Liver (tissue), 9 donors: Measurements from ENCODE around the gene CAPN2. TPM values are rescaled to one million over a fixed set of nuclear protein-coding genes. Genes with fewer than 3 reads are reported as not detected.

ENCODE experiments used
- DNase-seq: peaks from one replicate; pipeline ENCODE4 v3.0.0-alpha.2; 2017; ENCODE audit warnings: low spot score
- H3K27ac ChIP-seq, 2 donors: one replicate each; pipeline ENCODE4 v1.7.0; 2013; ENCODE audit warnings: inconsistent platforms in 2 of 2, low read length in 2 of 2, control low read depth in 1 of 2, low read depth in 1 of 2, mild to moderate bottlenecking in 1 of 2
- H3K27me3 ChIP-seq, 4 donors: one replicate each; pipeline versions ENCODE4 v1.6.1 to v1.7.0; 2013; ENCODE audit warnings: low read length in 3 of 4, inconsistent platforms in 1 of 4, mild to moderate bottlenecking in 1 of 4, moderate library complexity in 1 of 4; ENCODE audit not compliant: control insufficient read depth in 4 of 4, insufficient read depth in 4 of 4
- H3K36me3 ChIP-seq, 4 donors: one replicate each; pipeline versions ENCODE4 v1.6.1 to v1.7.0; 2013; ENCODE audit warnings: low read length in 3 of 4, mild to moderate bottlenecking in 3 of 4, low read depth in 1 of 4, moderate library complexity in 1 of 4; ENCODE audit not compliant: control insufficient read depth in 4 of 4, insufficient read depth in 3 of 4
- H3K4me1 ChIP-seq, 4 donors: one replicate each; pipeline versions ENCODE4 v1.6.1 to v1.7.0; 2013; ENCODE audit warnings: low read length in 3 of 4, mild to moderate bottlenecking in 3 of 4, moderate library complexity in 1 of 4; ENCODE audit not compliant: control insufficient read depth in 4 of 4, insufficient read depth in 4 of 4
- H3K4me3 ChIP-seq, 3 donors: one replicate each; pipeline versions ENCODE4 v1.6.1 to v1.7.0; 2013; ENCODE audit warnings: low read length in 3 of 3, control low read depth in 1 of 3, low read depth in 1 of 3, mild to moderate bottlenecking in 1 of 3
- H3K9ac ChIP-seq, 2 donors: one replicate each; pipeline ENCODE4 v1.7.0; 2013; ENCODE audit warnings: low read length in 2 of 2, mild to moderate bottlenecking in 2 of 2, moderate library complexity in 2 of 2, control low read depth in 1 of 2, low read depth in 1 of 2
- H3K9me3 ChIP-seq, 4 donors: one replicate each; pipeline versions ENCODE4 v1.6.1 to v1.7.0; 2013; ENCODE audit warnings: low read length in 3 of 4; ENCODE audit not compliant: control insufficient read depth in 4 of 4
- EGR1 ChIP-seq, 2 donors: IDR thresholded peaks; 2 replicates each; pipeline ENCODE4 v1.6.1; 2016 to 2018; ENCODE audit warnings: antibody characterized with exemption in 2 of 2, low read depth in 2 of 2
- FOXA1 ChIP-seq: IDR thresholded peaks from 2 replicates; pipeline ENCODE4 v1.6.1; 2016; ENCODE audit warnings: antibody characterized with exemption
- FOXA2 ChIP-seq: IDR thresholded peaks from 2 replicates; pipeline ENCODE4 v1.6.1; 2016; ENCODE audit warnings: antibody characterized with exemption
- GABPA ChIP-seq, 2 donors: IDR thresholded peaks in 1 of 2; conservative IDR thresholded peaks in 1 of 2; 2 replicates each; pipeline ENCODE4 v1.6.1; 2016; ENCODE audit warnings: antibody characterized with exemption in 2 of 2, mild to moderate bottlenecking in 1 of 2, moderate library complexity in 1 of 2
- HNF4A ChIP-seq, 2 donors: conservative IDR thresholded peaks; 2 replicates each; pipeline ENCODE4 v1.6.1; 2016; ENCODE audit warnings: antibody characterized with exemption in 2 of 2, mild to moderate bottlenecking in 2 of 2
- HNF4G ChIP-seq: IDR thresholded peaks from 2 replicates; pipeline ENCODE4 v1.6.1; 2016; ENCODE audit warnings: antibody characterized with exemption
- NR2F2 ChIP-seq: IDR thresholded peaks from 2 replicates; pipeline ENCODE4 v1.6.1; 2016; ENCODE audit warnings: antibody characterized with exemption
- RAD21 ChIP-seq, 2 donors: IDR thresholded peaks; 2 replicates each; pipeline ENCODE4 v1.6.1; 2016; ENCODE audit warnings: antibody characterized with exemption in 2 of 2, mild to moderate bottlenecking in 2 of 2
- RXRA ChIP-seq, 2 donors: IDR thresholded peaks; 2 replicates each; pipeline ENCODE4 v1.6.1; 2017 to 2018; ENCODE audit warnings: antibody characterized with exemption in 2 of 2, mild to moderate bottlenecking in 1 of 2
- SP1 ChIP-seq: IDR thresholded peaks from 2 replicates; pipeline ENCODE4 v1.6.1; 2018; ENCODE audit warnings: antibody characterized with exemption, mild to moderate bottlenecking
- TAF1 ChIP-seq: conservative IDR thresholded peaks from 2 replicates; pipeline ENCODE4 v1.6.1; 2016; ENCODE audit warnings: antibody characterized with exemption, mild to moderate bottlenecking
- YY1 ChIP-seq: IDR thresholded peaks from 2 replicates; pipeline ENCODE4 v1.6.1; 2016; ENCODE audit warnings: antibody characterized with exemption, mild to moderate bottlenecking
- WGBS: extraction: QIAGEN DNeasy Blood & Tissue Kit; methylation state at CpG from one replicate; pipeline ENCODE4 v1.1.7; 2013; 5-methylcytosine and 5-hydroxymethylcytosine counted together
- polyA plus RNA-seq, 2 donors: library from polyadenylated mRNA; stranded (reverse) in 1 of 2; unstranded in 1 of 2; fragments of 200-250 nt in 1 of 2; fragments of >200 nt in 1 of 2; fragmentation: Nextera tagmentation in 1 of 2; extraction: Ambion mirVana in 1 of 2; gene quantifications; one replicate each; pipeline versions ENCODE4 v1.2.1 to v1.2.3, GENCODE V29; 2013 to 2015
- total RNA-seq, 2 donors: library from RNA; depleted of rRNA; stranded (reverse); fragments of >200 nt; gene quantifications; one replicate each; pipeline ENCODE4 v1.2.3, GENCODE V29; 2014
- TF ChIP-seq, protein P1 (sequence below): IDR thresholded peaks from 2 replicates; pipeline ENCODE4 v1.6.1; 2016; ENCODE audit warnings: antibody characterized with exemption
- TF ChIP-seq, protein P2 (sequence below): fragments of 150-350 bp; IDR thresholded peaks from 2 replicates; pipeline ENCODE4 v1.5.1; 2017; ENCODE audit warnings: improper control_type of control experiment, low read depth, low read length; ENCODE audit not compliant: missing input control
- TF ChIP-seq, protein P3 (sequence below): IDR thresholded peaks from 2 replicates; pipeline ENCODE4 v1.6.1; 2016; ENCODE audit warnings: antibody characterized with exemption
- TF ChIP-seq, protein P4 (sequence below): IDR thresholded peaks from 2 replicates; pipeline ENCODE4 v1.6.1; 2016; ENCODE audit warnings: antibody characterized with exemption, mild to moderate bottlenecking
- TF ChIP-seq, protein P5 (sequence below): IDR thresholded peaks from 2 replicates; pipeline ENCODE4 v1.6.1; 2016; ENCODE audit warnings: antibody characterized with exemption
- donor health status: healthy.
- donor health status: healthy.
- donor health status: healthy.
- donor health status: healthy.
- donor health status: healthy.

Gene CAPN2
- total and polyA plus RNA-seq, 4 donors = 11.2 to 20.7 (median 15.5) TPM

DNA sequence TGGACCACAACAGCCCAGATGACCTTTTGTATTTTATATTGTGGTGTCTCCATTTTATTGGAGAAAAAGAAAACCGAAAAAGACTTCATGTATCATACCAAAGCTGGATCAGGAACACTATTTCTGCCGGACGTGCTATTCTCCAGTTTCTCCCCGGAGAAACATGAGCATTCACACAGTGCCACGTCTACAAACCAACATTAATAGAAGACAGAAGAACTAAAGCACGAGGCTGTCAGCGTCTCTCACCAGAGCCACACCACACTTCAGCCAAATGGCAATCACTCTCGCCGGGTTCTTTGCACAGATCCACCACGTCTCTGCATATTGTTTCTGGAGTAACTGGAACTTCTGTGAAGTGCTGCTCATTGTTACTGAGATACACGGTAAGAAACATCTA lies 108.6 kb downstream of the CAPN2 start:
- no peak for DNase-seq
- Histone ChIP-seq H3K4me3 (no peak overlapping the region), H3K9me3 (no peaks in the 10 kb centered on the region), H3K27me3 (no peaks in the 10 kb centered on the region), H3K4me1 (peaks cover 0 to 12% (median 10%) of the 10 kb centered on the region in 4 donors), H3K36me3 (peaks cover 0 to 8% (median 0%) of the 10 kb centered on the region in 4 donors), H3K9ac (no peak overlapping the region), H3K27ac (no peak overlapping the region)
- WGBS = 91% methylated on average over 11 of the region's 11 CpGs
- TF ChIP-seq SP1 = no peak
- no peak for TF ChIP-seq FOXA1
- TF ChIP-seq, protein P1, sequence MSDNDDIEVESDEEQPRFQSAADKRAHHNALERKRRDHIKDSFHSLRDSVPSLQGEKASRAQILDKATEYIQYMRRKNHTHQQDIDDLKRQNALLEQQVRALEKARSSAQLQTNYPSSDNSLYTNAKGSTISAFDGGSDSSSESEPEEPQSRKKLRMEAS = no peak
- TF ChIP-seq YY1 = no peak
- TF ChIP-seq, protein P2, sequence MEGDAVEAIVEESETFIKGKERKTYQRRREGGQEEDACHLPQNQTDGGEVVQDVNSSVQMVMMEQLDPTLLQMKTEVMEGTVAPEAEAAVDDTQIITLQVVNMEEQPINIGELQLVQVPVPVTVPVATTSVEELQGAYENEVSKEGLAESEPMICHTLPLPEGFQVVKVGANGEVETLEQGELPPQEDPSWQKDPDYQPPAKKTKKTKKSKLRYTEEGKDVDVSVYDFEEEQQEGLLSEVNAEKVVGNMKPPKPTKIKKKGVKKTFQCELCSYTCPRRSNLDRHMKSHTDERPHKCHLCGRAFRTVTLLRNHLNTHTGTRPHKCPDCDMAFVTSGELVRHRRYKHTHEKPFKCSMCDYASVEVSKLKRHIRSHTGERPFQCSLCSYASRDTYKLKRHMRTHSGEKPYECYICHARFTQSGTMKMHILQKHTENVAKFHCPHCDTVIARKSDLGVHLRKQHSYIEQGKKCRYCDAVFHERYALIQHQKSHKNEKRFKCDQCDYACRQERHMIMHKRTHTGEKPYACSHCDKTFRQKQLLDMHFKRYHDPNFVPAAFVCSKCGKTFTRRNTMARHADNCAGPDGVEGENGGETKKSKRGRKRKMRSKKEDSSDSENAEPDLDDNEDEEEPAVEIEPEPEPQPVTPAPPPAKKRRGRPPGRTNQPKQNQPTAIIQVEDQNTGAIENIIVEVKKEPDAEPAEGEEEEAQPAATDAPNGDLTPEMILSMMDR = no peak
- no peak for TF ChIP-seq HNF4A (conservative IDR thresholded peaks at IDR 0.05)
- TF ChIP-seq, protein P3, sequence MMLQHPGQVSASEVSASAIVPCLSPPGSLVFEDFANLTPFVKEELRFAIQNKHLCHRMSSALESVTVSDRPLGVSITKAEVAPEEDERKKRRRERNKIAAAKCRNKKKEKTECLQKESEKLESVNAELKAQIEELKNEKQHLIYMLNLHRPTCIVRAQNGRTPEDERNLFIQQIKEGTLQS = no peak
- TF ChIP-seq RAD21 (IDR thresholded peaks at IDR 0.05) = no peak
- TF ChIP-seq, protein P4, sequence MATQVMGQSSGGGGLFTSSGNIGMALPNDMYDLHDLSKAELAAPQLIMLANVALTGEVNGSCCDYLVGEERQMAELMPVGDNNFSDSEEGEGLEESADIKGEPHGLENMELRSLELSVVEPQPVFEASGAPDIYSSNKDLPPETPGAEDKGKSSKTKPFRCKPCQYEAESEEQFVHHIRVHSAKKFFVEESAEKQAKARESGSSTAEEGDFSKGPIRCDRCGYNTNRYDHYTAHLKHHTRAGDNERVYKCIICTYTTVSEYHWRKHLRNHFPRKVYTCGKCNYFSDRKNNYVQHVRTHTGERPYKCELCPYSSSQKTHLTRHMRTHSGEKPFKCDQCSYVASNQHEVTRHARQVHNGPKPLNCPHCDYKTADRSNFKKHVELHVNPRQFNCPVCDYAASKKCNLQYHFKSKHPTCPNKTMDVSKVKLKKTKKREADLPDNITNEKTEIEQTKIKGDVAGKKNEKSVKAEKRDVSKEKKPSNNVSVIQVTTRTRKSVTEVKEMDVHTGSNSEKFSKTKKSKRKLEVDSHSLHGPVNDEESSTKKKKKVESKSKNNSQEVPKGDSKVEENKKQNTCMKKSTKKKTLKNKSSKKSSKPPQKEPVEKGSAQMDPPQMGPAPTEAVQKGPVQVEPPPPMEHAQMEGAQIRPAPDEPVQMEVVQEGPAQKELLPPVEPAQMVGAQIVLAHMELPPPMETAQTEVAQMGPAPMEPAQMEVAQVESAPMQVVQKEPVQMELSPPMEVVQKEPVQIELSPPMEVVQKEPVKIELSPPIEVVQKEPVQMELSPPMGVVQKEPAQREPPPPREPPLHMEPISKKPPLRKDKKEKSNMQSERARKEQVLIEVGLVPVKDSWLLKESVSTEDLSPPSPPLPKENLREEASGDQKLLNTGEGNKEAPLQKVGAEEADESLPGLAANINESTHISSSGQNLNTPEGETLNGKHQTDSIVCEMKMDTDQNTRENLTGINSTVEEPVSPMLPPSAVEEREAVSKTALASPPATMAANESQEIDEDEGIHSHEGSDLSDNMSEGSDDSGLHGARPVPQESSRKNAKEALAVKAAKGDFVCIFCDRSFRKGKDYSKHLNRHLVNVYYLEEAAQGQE = no peak
- TF ChIP-seq HNF4G = no peak
- TF ChIP-seq FOXA2 = no peak
- TF ChIP-seq NR2F2 = no peak
- TF ChIP-seq, protein P5, sequence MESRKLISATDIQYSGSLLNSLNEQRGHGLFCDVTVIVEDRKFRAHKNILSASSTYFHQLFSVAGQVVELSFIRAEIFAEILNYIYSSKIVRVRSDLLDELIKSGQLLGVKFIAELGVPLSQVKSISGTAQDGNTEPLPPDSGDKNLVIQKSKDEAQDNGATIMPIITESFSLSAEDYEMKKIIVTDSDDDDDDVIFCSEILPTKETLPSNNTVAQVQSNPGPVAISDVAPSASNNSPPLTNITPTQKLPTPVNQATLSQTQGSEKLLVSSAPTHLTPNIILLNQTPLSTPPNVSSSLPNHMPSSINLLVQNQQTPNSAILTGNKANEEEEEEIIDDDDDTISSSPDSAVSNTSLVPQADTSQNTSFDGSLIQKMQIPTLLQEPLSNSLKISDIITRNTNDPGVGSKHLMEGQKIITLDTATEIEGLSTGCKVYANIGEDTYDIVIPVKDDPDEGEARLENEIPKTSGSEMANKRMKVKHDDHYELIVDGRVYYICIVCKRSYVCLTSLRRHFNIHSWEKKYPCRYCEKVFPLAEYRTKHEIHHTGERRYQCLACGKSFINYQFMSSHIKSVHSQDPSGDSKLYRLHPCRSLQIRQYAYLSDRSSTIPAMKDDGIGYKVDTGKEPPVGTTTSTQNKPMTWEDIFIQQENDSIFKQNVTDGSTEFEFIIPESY = no peak
- TF ChIP-seq EGR1 (IDR thresholded peaks at IDR 0.05; ENCODE audit: low read depth in 2 of 2) = no peak
- no peak for TF ChIP-seq TAF1
- TF ChIP-seq GABPA (IDR thresholded peaks at IDR 0.05 in 1 of 2, conservative IDR thresholded peaks at IDR 0.05 in 1 of 2) = no peak
- no peak for TF ChIP-seq RXRA (IDR thresholded peaks at IDR 0.05)

DNA sequence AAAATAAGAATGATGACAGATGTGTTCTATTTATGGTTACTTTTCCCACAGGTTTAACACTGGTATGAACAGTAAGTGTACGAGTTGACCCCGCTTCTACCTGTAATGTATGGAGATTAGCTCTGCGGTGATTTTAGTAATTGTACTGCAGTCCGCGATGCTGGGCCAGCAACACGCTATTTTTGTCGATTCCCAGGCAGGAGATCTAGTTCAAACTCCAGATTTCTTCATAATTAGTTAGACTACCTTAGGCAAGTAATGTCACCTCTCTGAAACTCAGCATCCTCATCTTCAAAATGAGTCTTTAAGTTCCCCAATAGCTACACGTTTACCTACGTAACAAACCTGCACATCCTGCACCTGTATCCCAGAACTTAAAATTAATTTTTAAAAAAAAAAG lies 111.9 kb downstream of the CAPN2 start:
- no peak for DNase-seq
- peaks cover 0 to 20% (median 10%) of the 10 kb centered on the region in 4 donors for H3K4me1 ChIP-seq
- no peaks in the 10 kb centered on the region for H3K9me3 ChIP-seq
- H3K27me3 ChIP-seq = no peaks in the 10 kb centered on the region
- 63% methylated on average over 9 of the region's 9 CpGs for WGBS
- H3K36me3 ChIP-seq = peaks cover 0 to 8% (median 0%) of the 10 kb centered on the region in 4 donors
- H3K27ac ChIP-seq = no peak overlapping the region
- no peak overlapping the region for H3K9ac ChIP-seq
- H3K4me3 ChIP-seq = no peak overlapping the region
- peak; percentile 50 to 51 for TF ChIP-seq HNF4A (conservative IDR thresholded peaks at IDR 0.05)
- no peak for TF ChIP-seq RAD21 (IDR thresholded peaks at IDR 0.05)
